Measurements from ENCODE around the gene HS3ST3A1.

GRCh38 chr17:13475574-13476223 lies 126.0 kb downstream of the HS3ST3A1 start:
- no peak for TF ChIP-seq YY1 (IDR thresholded peaks at IDR 0.05)
- TF ChIP-seq CTCF (IDR thresholded peaks at IDR 0.05; ENCODE audit: low read depth, low read length, missing input control): no peak
